Measurements from ENCODE around the gene MNT.

- TF ChIP-seq BHLHE40 (IDR thresholded peaks at IDR 0.05; ENCODE audit: borderline replicate concordance) (no peak), FOXM1 (IDR thresholded peaks at IDR 0.05; ENCODE audit: borderline replicate concordance) (no peak), SUZ12 (IDR thresholded peaks at IDR 0.05) (no peak), CTBP1 (IDR thresholded peaks at IDR 0.05; ENCODE audit: borderline replicate concordance) (no peak), SP1 (IDR thresholded peaks at IDR 0.05) (no peak), FOXA1 (IDR thresholded peaks at IDR 0.05) (no peak), FOXK2 (IDR thresholded peaks at IDR 0.05) (no peak), TARDBP (IDR thresholded peaks at IDR 0.05) (no peak), ELF4 (IDR thresholded peaks at IDR 0.05) (no peak), L3MBTL2 (conservative IDR thresholded peaks at IDR 0.05) (no peak), LEF1 (IDR thresholded peaks at IDR 0.05; ENCODE audit: borderline replicate concordance) (no peak), NFRKB (IDR thresholded peaks at IDR 0.05) (no peak), ARNT (IDR thresholded peaks at IDR 0.05) (no peak), PKNOX1 (IDR thresholded peaks at IDR 0.05) (no peak)
Observed at GRCh38 chr17:2436316-2436905, 35.6 kb upstream of the MNT start.

All from HEK293T (cell line).